K562 (cell line): ENCODE results near the gene CSMD2. TPM values are rescaled to one million over a fixed set of nuclear protein-coding genes. Genes with fewer than 3 reads are reported as not detected.

Experiments used
- BRD9 ChIP-seq: fragments of 450-650 bp; IDR thresholded peaks from 2 replicates; pipeline ENCODE4 v1.6.1; 2018; ENCODE audit warnings: low read depth; ENCODE audit not compliant: partially characterized antibody
- CAMTA2 ChIP-seq: fragments of 250-450 bp; sonication (Bioruptor Pico); conservative IDR thresholded peaks from 2 replicates; pipeline ENCODE4 v1.5.1; 2022
- CHCHD3 ChIP-seq: fragments of 250-450 bp; sonication (Bioruptor Pico); IDR thresholded peaks from 2 replicates; pipeline ENCODE4 v2.1.2; 2022; ENCODE audit warnings: mild to moderate bottlenecking
- CTCF ChIP-seq, 3 experiments: IDR thresholded peaks in 2 of 3; conservative IDR thresholded peaks in 1 of 3; 2 replicates each; pipeline ENCODE4 v1.5.1; 2011 to 2012; ENCODE audit warnings: low read length in 3 of 3, mild to moderate bottlenecking in 3 of 3, control low read depth in 2 of 3, improper control_type of control experiment in 1 of 3, inconsistent platforms in 1 of 3, low read depth in 1 of 3, mixed read lengths in 1 of 3, moderate library complexity in 1 of 3; ENCODE audit not compliant: insufficient read depth in 2 of 3
- DIDO1 ChIP-seq: fragments of 450-650 bp; IDR thresholded peaks from 2 replicates; pipeline ENCODE4 v1.6.1; 2016; ENCODE audit warnings: low read depth, missing biosample characterization, missing genetic modification characterization
- DMBX1 ChIP-seq: fragments of 250-450 bp; sonication (Bioruptor Pico); IDR thresholded peaks from 2 replicates; pipeline ENCODE4 v1.8.0; 2022; ENCODE audit warnings: inconsistent platforms, mild to moderate bottlenecking, moderate library complexity, borderline replicate concordance
- ELF1 ChIP-seq: fragments of 200-800 bp; sonication (Bioruptor generic); IDR thresholded peaks from 2 replicates; pipeline ENCODE4 v1.6.1; 2016; ENCODE audit warnings: missing genetic modification characterization, missing compliant biosample characterization
- GABPB2 ChIP-seq: fragments of 250-450 bp; sonication (Bioruptor Pico); conservative IDR thresholded peaks from 2 replicates; pipeline ENCODE4 v1.5.1; 2021; ENCODE audit warnings: mild to moderate bottlenecking
- HDAC6 ChIP-seq: IDR thresholded peaks from 2 replicates; pipeline ENCODE4 v1.6.1; 2012; ENCODE audit warnings: low read depth, mild to moderate bottlenecking, control low read depth, inconsistent platforms, low read length, moderate library complexity
- HES1 ChIP-seq: fragments of 450-650 bp; IDR thresholded peaks from 2 replicates; pipeline ENCODE4 v1.6.1; 2016; ENCODE audit warnings: low read depth, mild to moderate bottlenecking, moderate library complexity
- HMGXB4 ChIP-seq: sonication (generic); formaldehyde crosslinking; IDR thresholded peaks from 2 replicates; pipeline ENCODE4 v1.8.1; 2023; ENCODE audit warnings: mild to moderate bottlenecking, missing genetic modification reagents
- KDM5B ChIP-seq: fragments of 200-600 bp; sonication (generic); IDR thresholded peaks from 2 replicates; pipeline ENCODE4 v1.6.1; 2012; ENCODE audit warnings: low read depth, mild to moderate bottlenecking, moderate library complexity, low read length, control low read depth, inconsistent platforms; ENCODE audit not compliant: insufficient replicate concordance
- NCOR1 ChIP-seq: fragments of 450-650 bp; IDR thresholded peaks from 2 replicates; pipeline ENCODE4 v1.6.1; 2016; ENCODE audit warnings: mild to moderate bottlenecking, moderate library complexity
- NFE2 ChIP-seq: IDR thresholded peaks from 2 replicates; pipeline ENCODE4 v1.6.1; 2014; ENCODE audit warnings: antibody characterized with exemption, low read depth
- NR2C2 ChIP-seq, 2 experiments: fragments of 200-800 bp in 1 of 2; sonication (Bioruptor generic) in 1 of 2; sonication (generic) in 1 of 2; formaldehyde crosslinking in 1 of 2; IDR thresholded peaks; 2 replicates each; pipeline versions ENCODE4 v1.6.1 to v1.8.0; 2016 to 2022; ENCODE audit warnings: mild to moderate bottlenecking in 1 of 2, missing compliant biosample characterization in 1 of 2, missing genetic modification characterization in 1 of 2, missing genetic modification reagents in 1 of 2
- PURB ChIP-seq: sonication (generic); formaldehyde crosslinking; IDR thresholded peaks from 2 replicates; pipeline ENCODE4 v1.9.0; 2021; ENCODE audit warnings: low read depth, mild to moderate bottlenecking, missing genetic modification reagents
- SMARCB1 ChIP-seq: IDR thresholded peaks from 2 replicates; pipeline ENCODE4 v1.6.1; 2011; ENCODE audit warnings: improper control_type of control experiment, low read depth; ENCODE audit not compliant: insufficient read length
- TCFL5 ChIP-seq: fragments of 250-450 bp; sonication (Bioruptor Pico); conservative IDR thresholded peaks from 2 replicates; pipeline ENCODE4 v1.6.1; 2021; ENCODE audit warnings: mild to moderate bottlenecking, moderate library complexity, matching md5 sums
- THRB ChIP-seq: fragments of 450-650 bp; formaldehyde crosslinking; conservative IDR thresholded peaks from 2 replicates; pipeline ENCODE4 v1.4.0; 2022; ENCODE audit warnings: mild to moderate bottlenecking, missing genetic modification characterization
- TOE1 ChIP-seq, 2 experiments: fragments of 450-650 bp in 1 of 2; sonication (generic) in 1 of 2; formaldehyde crosslinking in 1 of 2; IDR thresholded peaks; 2 replicates each; pipeline versions ENCODE4 v1.7.1 to v1.8.0; 2016 to 2022; ENCODE audit warnings: borderline replicate concordance in 2 of 2, mild to moderate bottlenecking in 2 of 2, antibody characterized with exemption in 1 of 2, inconsistent platforms in 1 of 2, low read depth in 1 of 2, missing genetic modification reagents in 1 of 2, moderate library complexity in 1 of 2
- ZNF740 ChIP-seq, 3 experiments: fragments of 200-800 bp in 1 of 3; sonication (Bioruptor generic) in 1 of 3; sonication (generic) in 1 of 3; formaldehyde crosslinking in 1 of 3; IDR thresholded peaks; 2 replicates each; pipeline versions ENCODE4 v1.6.1 to v1.8.0; 2016 to 2022; ENCODE audit warnings: mild to moderate bottlenecking in 2 of 3, missing compliant biosample characterization in 2 of 3, missing genetic modification characterization in 2 of 3, missing genetic modification reagents in 1 of 3
- polyA plus RNA-seq, 8 experiments: library from polyadenylated mRNA; depleted of rRNA in 4 of 8; stranded (reverse) in 5 of 8; unstranded in 3 of 8; fragments of >200 nt; fragmentation: Nextera tagmentation in 2 of 8; fragmentation: Illumina TruSeq in 1 of 8; extraction: Ambion mirVana in 2 of 8; extraction: Trizol in 1 of 8; gene quantifications; 2 replicates each; pipeline versions ENCODE4 v1.2.1 to v1.2.3, GENCODE V29; 2011 to 2014; ENCODE audit warnings: inconsistent platforms in 1 of 8, missing spikeins in 1 of 8
- total RNA-seq, 7 experiments: library from RNA; depleted of rRNA in 6 of 7; stranded (reverse); fragments of >200 nt in 6 of 7; fragmentation: Illumina TruSeq in 2 of 7; extraction: Trizol in 2 of 7; gene quantifications; 2 replicates each; pipeline versions ENCODE4 v1.2.1 to v1.2.3, GENCODE V29; 2011 to 2021; ENCODE audit warnings: low replicate concordance in 1 of 7

Gene CSMD2
- total and polyA plus RNA-seq, 9 of the 15 experiments (the other 6 are each of a cell fraction or from before 2014, with no cell fraction given) = not detected

DNA sequence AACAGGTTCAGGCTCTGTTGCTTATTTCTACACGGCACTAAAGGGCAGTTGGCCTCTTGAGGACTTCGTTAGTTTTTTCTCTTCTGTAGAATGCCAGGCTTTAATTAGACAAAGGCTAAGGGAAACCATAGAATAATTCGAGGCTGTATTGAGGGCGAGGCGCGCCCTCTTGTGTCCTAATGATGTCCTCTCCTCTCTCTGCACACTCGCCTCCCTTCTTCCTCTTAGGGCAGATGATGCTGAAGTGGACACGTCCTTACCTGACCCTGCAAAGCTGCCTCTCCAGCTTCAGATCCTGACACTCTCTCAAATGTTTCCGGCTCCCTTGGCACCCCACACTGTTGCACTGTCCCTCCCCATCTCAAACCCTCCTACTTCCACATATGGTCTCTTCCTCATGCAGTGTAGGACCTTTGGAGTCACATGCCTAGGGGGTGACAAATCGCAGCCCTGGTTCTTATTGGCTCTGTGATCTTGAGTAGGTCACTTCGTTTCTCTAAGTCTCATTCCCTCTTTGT, 694.5 kb downstream of the CSMD2 start (continued):
- no peak for TF ChIP-seq HDAC6
- no peak for TF ChIP-seq NFE2
- TF ChIP-seq TOE1 (IDR thresholded peaks at IDR 0.05; ENCODE audit: borderline replicate concordance) = no peak
- TF ChIP-seq TOE1 (CRISPR knock-in tag; IDR thresholded peaks at IDR 0.05; ENCODE audit: borderline replicate concordance, low read depth) = no peak
- TF ChIP-seq SMARCB1 = no peak
- no peak for TF ChIP-seq HES1
- no peak for TF ChIP-seq BRD9
- no peak for TF ChIP-seq NR2C2 (CRISPR knock-in tag; IDR thresholded peaks at IDR 0.05)
- no peak for TF ChIP-seq NR2C2 (tag; IDR thresholded peaks at IDR 0.05)
- no peak for TF ChIP-seq HMGXB4 (CRISPR knock-in tag)
- no peak for TF ChIP-seq KDM5B
- no peak for TF ChIP-seq DMBX1
- TF ChIP-seq CHCHD3 (CRISPR knock-in tag) = no peak
- TF ChIP-seq ELF1 (tag) = no peak
- TF ChIP-seq DIDO1 = no peak
- peak; percentile 83 to 95 (median 90) for TF ChIP-seq CTCF (IDR thresholded peaks at IDR 0.05 in 2 of 3, conservative IDR thresholded peaks at IDR 0.05 in 1 of 3; ENCODE audit: insufficient read depth in 2 of 3, low read depth in 1 of 3, low read length in 3 of 3)
- TF ChIP-seq PURB (CRISPR knock-in tag) = no peak
- TF ChIP-seq NCOR1 = no peak
- no peak for TF ChIP-seq THRB (CRISPR knock-in tag)
- no peak for TF ChIP-seq GABPB2 (CRISPR knock-in tag)
- no peak for TF ChIP-seq CAMTA2 (CRISPR knock-in tag)
- no peak for TF ChIP-seq TCFL5
- no peak for TF ChIP-seq ZNF740 (CRISPR knock-in tag; IDR thresholded peaks at IDR 0.05)
- no peak for TF ChIP-seq ZNF740 (tag; IDR thresholded peaks at IDR 0.05)
